Muscle layer of duodenum (tissue), 2 donors: ENCODE results near the gene SH3GL1.

Experiments
- H3K27ac ChIP-seq: one replicate; pipeline ENCODE4 v1.7.0; 2013; ENCODE audit warnings: mild to moderate bottlenecking, low read length
- H3K27me3 ChIP-seq: one replicate; pipeline ENCODE4 v1.7.0; 2013; ENCODE audit warnings: low read depth, mild to moderate bottlenecking, control low read depth, low read length
- H3K36me3 ChIP-seq, 2 donors: one replicate each; pipeline ENCODE4 v1.7.0; 2013; ENCODE audit warnings: low read length in 2 of 2, control low read depth in 1 of 2, mild to moderate bottlenecking in 1 of 2; ENCODE audit not compliant: insufficient read depth in 2 of 2, control insufficient read depth in 1 of 2
- H3K4me1 ChIP-seq, 2 donors: one replicate each; pipeline ENCODE4 v1.7.0; 2013; ENCODE audit warnings: low read length in 2 of 2, mild to moderate bottlenecking in 2 of 2, control low read depth in 1 of 2, moderate library complexity in 1 of 2; ENCODE audit not compliant: insufficient read depth in 2 of 2, control insufficient read depth in 1 of 2
- H3K4me3 ChIP-seq, 2 donors: one replicate each; pipeline ENCODE4 v1.7.0; 2013; ENCODE audit warnings: low read length in 2 of 2, low read depth in 1 of 2, mild to moderate bottlenecking in 1 of 2
- H3K9me3 ChIP-seq, 2 donors: one replicate each; pipeline ENCODE4 v1.7.0; 2013; ENCODE audit warnings: low read length in 2 of 2, control low read depth in 1 of 2, mild to moderate bottlenecking in 1 of 2; ENCODE audit not compliant: control insufficient read depth in 1 of 2
- donor health status: healthy.

SH3GL1 gene

GRCh38 chr19:4379383-4380253, 20.7 kb downstream of the SH3GL1 start:
- Histone ChIP-seq H3K36me3 (peaks cover 7 to 8% of the 10 kb centered on the region in 2 donors), H3K4me1 (peaks cover 29 to 45% of the 10 kb centered on the region in 2 donors), H3K27ac (peak overlapping the region; percentile 31), H3K9me3 (no peaks in the 10 kb centered on the region), H3K27me3 (no peaks in the 10 kb centered on the region), H3K4me3 (no peak overlapping the region)

GRCh38 chr19:4378886-4379285, 21.5 kb downstream of the SH3GL1 start:
- H3K9me3 ChIP-seq: no peaks in the 10 kb centered on the region
- H3K4me3 ChIP-seq: no peak overlapping the region
- H3K4me1 ChIP-seq: peaks cover 29 to 50% of the 10 kb centered on the region in 2 donors
- peaks cover 2 to 5% of the 10 kb centered on the region in 2 donors for H3K36me3 ChIP-seq
- no peak overlapping the region for H3K27ac ChIP-seq
- no peaks in the 10 kb centered on the region for H3K27me3 ChIP-seq

DNA sequence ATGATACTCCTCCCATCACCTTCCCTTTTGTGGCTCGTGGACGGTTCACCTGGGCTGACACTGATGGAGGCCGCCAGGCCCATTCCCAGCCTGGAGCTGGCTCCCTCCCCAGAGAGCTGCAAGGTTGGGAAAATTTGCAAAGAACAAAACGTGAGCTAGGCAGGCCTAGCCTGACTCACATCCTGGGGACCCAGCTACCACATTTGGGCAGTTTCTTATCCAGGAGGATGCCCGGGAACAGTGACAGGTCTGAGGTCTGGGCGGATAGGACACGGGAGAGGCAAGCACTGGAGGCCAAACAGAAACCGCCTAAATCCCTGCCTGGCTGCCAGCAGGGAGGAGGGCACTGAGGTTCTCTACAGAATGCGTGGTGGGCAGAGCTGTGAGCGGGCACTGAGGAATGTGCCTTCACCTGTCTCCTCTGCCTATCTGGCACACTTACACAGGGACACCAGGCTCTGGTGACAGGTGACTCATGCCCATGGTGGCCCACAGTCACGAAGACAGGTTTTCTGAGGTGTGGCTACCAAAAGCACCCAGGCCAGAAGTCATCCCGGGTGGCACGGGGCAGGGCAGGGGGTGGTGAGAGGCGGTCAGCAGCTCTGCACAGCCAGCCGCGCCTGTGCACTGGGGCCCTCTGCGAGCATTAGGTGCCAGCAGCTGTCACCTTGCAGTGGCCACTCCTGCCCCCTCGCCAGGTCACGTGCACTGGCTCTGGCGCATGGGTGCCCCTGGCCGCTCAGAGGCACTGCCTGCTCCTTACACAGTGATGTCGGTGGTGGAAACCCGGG, 23.2 kb downstream of the SH3GL1 start:
- Histone ChIP-seq H3K4me3 (no peak overlapping the region), H3K9me3 (no peaks in the 10 kb centered on the region), H3K4me1 (peaks cover 37 to 65% of the 10 kb centered on the region in 2 donors), H3K27ac (no peak overlapping the region), H3K27me3 (no peaks in the 10 kb centered on the region), H3K36me3 (peaks cover 0 to 4% of the 10 kb centered on the region in 2 donors)

GRCh38 chr19:4376671-4376990, 23.7 kb downstream of the SH3GL1 start:
- peaks cover 0 to 4% of the 10 kb centered on the region in 2 donors for H3K36me3 ChIP-seq
- peaks cover 37 to 68% of the 10 kb centered on the region in 2 donors for H3K4me1 ChIP-seq
- no peak overlapping the region for H3K27ac ChIP-seq
- no peak overlapping the region for H3K4me3 ChIP-seq
- H3K27me3 ChIP-seq: no peaks in the 10 kb centered on the region
- no peaks in the 10 kb centered on the region for H3K9me3 ChIP-seq

GRCh38 chr19:4376028-4376670, 24.2 kb downstream of the SH3GL1 start:
- Histone ChIP-seq H3K4me3 (no peak overlapping the region), H3K36me3 (peaks cover 0 to 5% of the 10 kb centered on the region in 2 donors), H3K27me3 (no peaks in the 10 kb centered on the region), H3K4me1 (peaks cover 37 to 71% of the 10 kb centered on the region in 2 donors), H3K9me3 (no peaks in the 10 kb centered on the region), H3K27ac (peak overlapping the region; percentile 40)

DNA sequence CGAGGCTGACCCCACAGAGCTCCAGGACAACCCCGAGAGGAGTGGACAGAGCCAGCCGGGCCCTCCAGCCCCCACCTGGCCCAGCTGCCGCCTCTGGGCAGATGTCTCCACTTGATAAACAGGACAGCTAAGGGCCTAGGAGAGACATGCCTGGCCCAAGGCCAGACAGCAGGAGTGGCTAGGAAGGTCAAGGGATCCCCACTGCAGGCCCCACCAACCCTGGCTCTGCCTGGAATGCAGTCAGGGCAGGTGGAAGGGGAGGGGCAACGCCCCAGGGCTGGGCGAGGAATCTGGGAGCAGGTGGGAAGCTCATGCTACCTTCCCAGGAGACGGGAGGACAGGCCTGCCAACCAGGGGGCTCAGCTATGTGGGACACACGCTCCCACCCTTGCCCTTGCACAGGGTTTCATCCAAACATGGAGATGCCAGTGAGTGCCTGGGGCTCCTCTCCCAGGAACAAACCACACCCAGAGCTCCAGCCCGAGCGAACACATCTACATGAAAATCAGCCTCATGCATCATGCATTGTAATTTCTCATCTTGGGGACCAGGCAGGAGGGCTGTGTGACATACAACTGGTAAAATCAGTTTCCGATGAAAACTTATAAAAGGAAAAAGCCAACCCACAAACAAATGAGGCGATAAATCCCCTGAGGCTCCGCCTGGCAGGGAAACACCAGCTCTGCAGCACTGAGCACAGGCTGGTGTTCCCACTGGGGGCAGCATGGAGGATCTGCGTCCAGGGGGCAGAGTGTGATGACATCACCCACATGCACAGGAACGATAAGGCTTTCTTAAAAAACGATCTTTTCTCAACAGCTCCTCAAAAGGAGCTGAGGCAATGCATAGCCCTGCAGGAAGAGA, 25.0 kb downstream of the SH3GL1 start:
- Histone ChIP-seq H3K27me3 (no peaks in the 10 kb centered on the region), H3K27ac (peak overlapping the region; percentile 62), H3K9me3 (no peaks in the 10 kb centered on the region), H3K4me3 (no peak overlapping the region), H3K4me1 (peaks cover 37 to 73% of the 10 kb centered on the region in 2 donors), H3K36me3 (peaks cover 0 to 7% of the 10 kb centered on the region in 2 donors)

GRCh38 chr19:4374498-4375163, 25.7 kb downstream of the SH3GL1 start:
- H3K4me3 ChIP-seq: peak overlapping the region in 1 of 2 donors; percentile 26
- peak overlapping the region; percentile 80 for H3K27ac ChIP-seq
- peaks cover 0 to 7% of the 10 kb centered on the region in 2 donors for H3K36me3 ChIP-seq
- no peaks in the 10 kb centered on the region for H3K27me3 ChIP-seq
- no peaks in the 10 kb centered on the region for H3K9me3 ChIP-seq
- H3K4me1 ChIP-seq: peaks cover 32 to 72% of the 10 kb centered on the region in 2 donors

- Histone ChIP-seq H3K9me3 (no peaks in the 10 kb centered on the region), H3K27me3 (no peaks in the 10 kb centered on the region), H3K4me3 (peak overlapping the region in 1 of 2 donors; percentile 26), H3K27ac (peak overlapping the region; percentile 80), H3K4me1 (peaks cover 35 to 78% of the 10 kb centered on the region in 2 donors), H3K36me3 (peaks cover 0 to 7% of the 10 kb centered on the region in 2 donors)
Measured at GRCh38 chr19:4373601-4374497, 26.5 kb downstream of the SH3GL1 start.

GRCh38 chr19:4373013-4373367, 27.4 kb downstream of the SH3GL1 start:
- Histone ChIP-seq H3K4me3 (no peak overlapping the region), H3K36me3 (peaks cover 0 to 7% of the 10 kb centered on the region in 2 donors), H3K9me3 (no peaks in the 10 kb centered on the region), H3K4me1 (peaks cover 35 to 87% of the 10 kb centered on the region in 2 donors), H3K27me3 (no peaks in the 10 kb centered on the region), H3K27ac (peak overlapping the region; percentile 80)
